ENCODE data around the gene AMER3.
"Not testable (repeated sequence)": the region's sequence is repeated elsewhere in the genome, so short reads cannot be mapped to it uniquely, and the experiment has no call there.

- not testable (repeated sequence) for TF ChIP-seq CTCF (IDR thresholded peaks at IDR 0.05; ENCODE audit: poor library complexity, severe bottlenecking); POLR2AphosphoS5 (IDR thresholded peaks at IDR 0.05)
These were observed 23.1 kb upstream of the AMER3 start for GRCh38 chr2:130732257-130732656.

Data from neural cell (in vitro differentiated cells).